Activated CD4-positive, alpha-beta T cell treated with anti-CD3 and anti-CD28 coated beads, Interleukin-2, amount 10 ng/mL, durations not matched to agents 7 days and 5 days (primary cell): ENCODE results near the gene ITLN1. TPM values are rescaled to one million over a fixed set of nuclear protein-coding genes. Genes with fewer than 3 reads are reported as not detected.
"Not testable (repeated sequence)": the region's sequence is repeated elsewhere in the genome, so short reads cannot be mapped to it uniquely, and the experiment has no call there.

Experiments used
- CTCF ChIA-PET: fragments of 350-600 bp; sonication (Branson Sonifier 250); formaldehyde crosslinking; loops from one replicate; lab custom pipeline; 2021; ENCODE audit warnings: antibody characterized with exemption; lab: Charles Lee
- POLR2A ChIA-PET: fragments of 350-600 bp; sonication (Branson Sonifier 250); formaldehyde crosslinking; loops from one replicate; lab custom pipeline; 2021; ENCODE audit warnings: antibody characterized with exemption; lab: Charles Lee
- DNase-seq: peaks from one replicate; pipeline ENCODE4 v3.0.0-alpha.2; 2020
- H3K27ac Mint-ChIP-seq: one replicate; pipeline ENCODE4 v1.8.0; 2021; ENCODE audit warnings: mild to moderate bottlenecking, moderate library complexity, mixed read lengths
- H3K27me3 Mint-ChIP-seq: one replicate; pipeline ENCODE4 v1.8.0; 2021; ENCODE audit warnings: mixed read lengths
- H3K36me3 Mint-ChIP-seq: one replicate; pipeline ENCODE4 v1.8.0; 2021; ENCODE audit warnings: low read depth, mixed read lengths
- H3K4me1 Mint-ChIP-seq: one replicate; pipeline ENCODE4 v1.8.0; 2021; ENCODE audit warnings: mixed read lengths
- H3K4me3 Mint-ChIP-seq: one replicate; pipeline ENCODE4 v1.8.0; 2021; ENCODE audit warnings: mild to moderate bottlenecking, moderate library complexity, mixed read lengths
- H3K9me3 Mint-ChIP-seq: one replicate; pipeline ENCODE4 v1.8.0; 2021; ENCODE audit warnings: mixed read lengths
- total RNA-seq, 2 experiments: library from RNA; stranded (reverse); gene quantifications; one replicate each; pipeline ENCODE4 v1.2.3, GENCODE V29; 2021

Gene ITLN1
- total RNA-seq: not detected

DNA sequence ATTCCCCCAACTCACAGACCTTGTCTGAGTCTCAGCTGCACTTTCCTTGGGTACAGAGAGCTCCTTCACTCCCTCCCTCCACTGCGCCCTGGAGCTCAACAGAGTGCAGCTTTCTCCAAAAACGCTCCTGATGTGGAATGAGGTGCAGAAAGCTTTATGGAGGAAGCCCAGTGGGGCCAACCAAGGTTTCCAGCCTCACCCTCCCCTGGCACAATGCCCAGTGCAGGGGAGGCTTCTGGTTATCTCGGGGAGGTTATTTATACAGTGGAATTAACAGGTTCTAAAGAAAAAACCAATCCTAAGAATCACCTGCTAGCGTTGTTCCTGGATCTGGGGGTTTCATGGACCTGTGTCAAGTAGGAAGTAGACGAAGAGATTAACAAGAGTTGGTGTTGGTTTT lies at the start of gene ITLN1:
Gene ITLN1, minus strand, starts transcription at position 139 of the 400 bp plus-strand sequence. CDS start 303 bp downstream, outside the sequence.
- DNase-seq: no peak
- ChIA-PET POLR2A (no interaction called here), CTCF (interaction anchor here (0.7 to 1.5 kb wide), 2 partner anchors 8 to 48 kb away, joined by 3 read pairs; no protein-coding TSS in a partner anchor)
- Mint-ChIP-seq H3K27me3 (no peaks in the 10 kb centered on the region), H3K27ac (peak within 1 kb of the TSS; percentile 25), H3K4me1 (peaks cover 13% of the 10 kb centered on the region), H3K36me3 (no peaks in the 10 kb centered on the region), H3K4me3 (no peak within 1 kb of the TSS), H3K9me3 (no peaks in the 10 kb centered on the region)

DNA sequence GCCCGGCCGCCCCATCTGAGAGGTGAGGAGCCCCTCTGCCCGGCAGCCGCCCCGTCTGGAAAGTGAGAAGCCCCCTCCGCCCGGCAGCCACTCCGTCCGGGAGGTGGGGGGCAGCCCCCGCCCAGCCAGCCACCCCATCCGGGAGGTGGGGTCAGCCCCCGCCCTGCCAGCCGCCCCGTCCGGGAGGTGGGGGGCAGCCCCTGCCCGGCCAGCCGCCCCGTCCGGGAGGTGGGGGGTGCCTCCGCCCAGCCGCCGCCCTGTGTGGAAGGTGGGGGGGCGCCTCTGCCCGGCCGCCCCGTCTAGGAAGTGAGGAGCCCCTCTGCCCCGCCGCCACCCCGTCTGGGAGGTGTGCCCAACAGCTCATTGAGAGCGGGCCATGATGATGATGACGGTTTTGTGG lies 48.3 kb upstream of the ITLN1 start:
- peaks cover 17% of the 10 kb centered on the region for H3K27me3 Mint-ChIP-seq
- H3K36me3 Mint-ChIP-seq, POLR2A ChIA-PET, H3K9me3 Mint-ChIP-seq, DNase-seq, H3K27ac Mint-ChIP-seq, H3K4me1 Mint-ChIP-seq, H3K4me3 Mint-ChIP-seq, CTCF ChIA-PET: not testable (repeated sequence)

DNA sequence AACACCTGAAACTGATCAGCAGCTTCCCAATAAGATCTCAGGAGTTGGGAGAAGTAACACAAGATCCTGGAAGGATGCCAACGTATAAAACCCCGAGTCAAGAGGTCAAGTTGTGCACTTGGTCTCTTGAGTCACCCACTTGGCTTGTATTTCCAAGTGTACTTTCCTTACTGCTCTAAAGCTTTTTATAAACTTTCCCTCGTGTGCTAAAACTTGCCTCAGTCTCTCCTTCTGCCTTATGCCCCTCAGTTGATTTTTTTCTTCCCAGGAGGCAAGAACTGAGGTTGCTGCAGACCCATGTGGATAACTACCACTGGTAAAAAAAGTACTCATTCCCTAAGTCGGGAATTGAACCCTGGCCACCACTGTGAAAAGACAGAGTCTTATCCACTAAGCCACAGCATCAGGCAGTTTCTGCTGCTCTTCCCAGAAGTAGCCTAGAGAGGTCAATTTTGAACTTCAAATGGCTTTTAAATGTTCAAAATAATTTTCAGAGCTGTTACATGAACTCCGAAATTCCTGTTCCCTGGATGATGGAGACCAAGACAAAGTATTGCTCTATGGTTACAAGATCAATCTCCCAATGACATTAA lies 40.8 kb upstream of the ITLN1 start:
- H3K27me3 Mint-ChIP-seq: peaks cover 7% of the 10 kb centered on the region
- peaks cover 38% of the 10 kb centered on the region for H3K9me3 Mint-ChIP-seq
- H3K4me1 Mint-ChIP-seq: no peaks in the 10 kb centered on the region
- no peak for DNase-seq
- peaks cover 2% of the 10 kb centered on the region for H3K36me3 Mint-ChIP-seq
- no peak overlapping the region for H3K4me3 Mint-ChIP-seq
- POLR2A ChIA-PET: interaction anchor here (0.6 kb wide), 1 partner anchor 39 kb away, joined by 3 read pairs; no protein-coding TSS in a partner anchor
- CTCF ChIA-PET: interaction anchor here (0.6 to 0.8 kb wide), 4 partner anchors 26 to 129 kb away, joined by 3 to 4 read pairs (median 4); no protein-coding TSS in a partner anchor
- no peak overlapping the region for H3K27ac Mint-ChIP-seq

DNA sequence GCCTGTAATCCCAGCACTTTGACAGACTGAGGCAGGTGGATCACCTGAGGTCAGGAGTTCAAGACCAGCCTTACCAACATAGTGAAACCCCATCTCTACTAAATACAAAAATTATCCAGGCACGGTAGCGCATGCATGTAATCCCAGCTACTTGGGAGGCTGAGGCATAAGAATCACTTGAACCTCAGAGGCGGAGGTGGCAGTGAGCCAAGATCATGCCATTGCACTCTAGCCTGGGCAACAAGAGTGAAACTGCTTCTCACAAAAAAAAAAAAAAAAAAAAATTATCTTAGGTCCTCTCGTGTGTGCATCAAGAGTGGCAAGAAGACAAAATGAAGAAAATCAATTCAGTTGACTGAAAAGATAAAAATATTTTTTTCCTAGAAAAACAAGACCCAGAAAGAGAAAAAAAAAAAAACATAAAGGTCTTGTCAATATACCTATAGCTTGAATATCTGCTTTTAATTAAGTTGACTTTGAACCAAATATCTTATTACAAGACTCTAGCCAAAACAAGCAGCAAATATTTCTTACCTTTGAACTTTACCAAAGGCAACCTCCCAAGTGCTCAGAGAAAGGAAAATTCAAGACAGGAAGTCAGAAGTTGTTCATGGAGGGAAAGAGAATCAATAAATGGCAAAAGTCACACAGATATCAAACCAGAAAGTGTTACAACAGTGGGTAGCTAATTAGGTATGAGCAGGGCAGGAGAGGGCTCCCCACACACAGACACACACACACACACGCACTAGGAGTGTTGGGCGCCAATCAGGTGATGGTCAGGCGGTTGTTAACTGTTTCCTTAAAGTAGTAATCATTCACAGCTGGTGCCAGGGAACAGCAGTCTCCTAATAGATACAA lies 40.0 kb upstream of the ITLN1 start:
- no peak overlapping the region for H3K4me3 Mint-ChIP-seq
- H3K9me3 Mint-ChIP-seq: peaks cover 40% of the 10 kb centered on the region
- DNase-seq: no peak
- ChIA-PET POLR2A (interaction anchor here (0.6 kb wide), 1 partner anchor 38 kb away, joined by 3 read pairs; no protein-coding TSS in a partner anchor), CTCF (interaction anchor here (0.6 to 0.8 kb wide), 3 partner anchors 27 to 130 kb away, joined by 3 to 4 read pairs (median 4); no protein-coding TSS in a partner anchor)
- no peak overlapping the region for H3K27ac Mint-ChIP-seq
- H3K36me3 Mint-ChIP-seq: peaks cover 2% of the 10 kb centered on the region
- H3K4me1 Mint-ChIP-seq: no peaks in the 10 kb centered on the region
- H3K27me3 Mint-ChIP-seq: peaks cover 10% of the 10 kb centered on the region

DNA sequence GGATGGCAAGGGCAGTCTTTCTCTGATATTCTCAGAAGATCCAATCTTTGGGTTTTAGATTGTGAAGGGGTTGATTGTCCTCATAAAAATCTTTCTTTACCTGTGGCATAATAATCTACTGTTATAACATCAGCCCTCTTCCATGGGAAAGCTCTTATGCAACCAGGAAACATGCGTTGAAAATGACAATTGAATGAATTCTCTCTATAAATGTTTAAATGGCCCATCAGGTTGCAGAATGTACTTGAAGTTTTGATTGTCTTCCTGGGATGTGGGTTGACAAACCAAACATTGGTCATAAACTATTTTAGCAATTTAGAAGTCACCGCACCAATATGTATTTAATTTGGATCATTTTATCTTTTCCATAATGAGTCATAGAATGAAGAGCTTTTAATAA lies 31.7 kb upstream of the ITLN1 start:
- Mint-ChIP-seq H3K27me3 (peaks cover 24% of the 10 kb centered on the region), H3K4me3 (no peak overlapping the region), H3K9me3 (peaks cover 12% of the 10 kb centered on the region), H3K27ac (no peak overlapping the region), H3K4me1 (no peaks in the 10 kb centered on the region), H3K36me3 (no peaks in the 10 kb centered on the region)
- DNase-seq: no peak
- CTCF ChIA-PET: no interaction called here
- POLR2A ChIA-PET: no interaction called here

DNA sequence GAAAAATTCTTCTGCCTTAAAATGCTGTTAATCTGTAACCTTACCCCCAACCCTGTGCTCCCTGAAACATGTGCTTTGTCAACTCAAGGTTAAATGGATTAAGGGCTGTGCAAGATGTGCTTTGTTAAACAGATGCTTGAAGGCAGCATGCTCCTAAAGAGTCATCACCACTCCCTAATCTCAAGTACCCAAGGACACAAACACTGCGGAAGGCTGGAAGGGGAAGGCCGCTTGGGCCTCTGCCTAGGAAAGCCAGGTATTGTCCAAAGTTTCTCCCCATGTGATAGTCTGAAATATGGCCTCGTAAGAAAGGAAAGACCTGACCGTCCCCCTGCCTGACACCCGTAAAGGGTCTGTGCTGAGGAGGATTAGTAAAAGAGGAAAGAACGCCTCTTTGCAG lies 28.2 kb upstream of the ITLN1 start:
- POLR2A ChIA-PET, CTCF ChIA-PET, H3K9me3 Mint-ChIP-seq, H3K36me3 Mint-ChIP-seq, H3K27me3 Mint-ChIP-seq, H3K27ac Mint-ChIP-seq, DNase-seq, H3K4me3 Mint-ChIP-seq, H3K4me1 Mint-ChIP-seq: not testable (repeated sequence)

DNA sequence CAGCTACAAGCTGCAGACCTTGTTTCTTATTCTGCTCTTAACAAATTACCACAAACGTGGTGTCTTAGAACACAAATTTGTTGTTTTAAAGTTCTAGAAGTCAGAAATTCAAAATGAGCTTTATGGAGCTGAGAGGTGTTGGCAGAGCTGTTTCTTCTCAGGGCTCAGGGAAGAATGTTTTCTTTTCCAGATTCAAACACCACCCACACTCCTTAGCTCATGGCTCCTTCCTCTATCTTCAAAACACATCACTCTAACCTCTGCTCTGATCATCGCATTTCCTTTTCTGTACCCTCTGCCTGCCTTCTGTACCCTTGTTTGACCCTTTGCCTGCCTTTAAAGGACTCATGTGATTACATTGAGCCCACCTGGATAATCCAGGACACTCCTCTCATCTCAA lies 26.9 kb upstream of the ITLN1 start:
- peaks cover 4% of the 10 kb centered on the region for H3K27me3 Mint-ChIP-seq
- no peaks in the 10 kb centered on the region for H3K4me1 Mint-ChIP-seq
- CTCF ChIA-PET: interaction anchor here (0.6 to 0.9 kb wide), 2 partner anchors 11 to 475 kb away, joined by 3 read pairs; no protein-coding TSS in a partner anchor
- no peak for DNase-seq
- no peaks in the 10 kb centered on the region for H3K9me3 Mint-ChIP-seq
- H3K27ac Mint-ChIP-seq: no peak overlapping the region
- no peaks in the 10 kb centered on the region for H3K36me3 Mint-ChIP-seq
- H3K4me3 Mint-ChIP-seq: no peak overlapping the region
- POLR2A ChIA-PET: no interaction called here

DNA sequence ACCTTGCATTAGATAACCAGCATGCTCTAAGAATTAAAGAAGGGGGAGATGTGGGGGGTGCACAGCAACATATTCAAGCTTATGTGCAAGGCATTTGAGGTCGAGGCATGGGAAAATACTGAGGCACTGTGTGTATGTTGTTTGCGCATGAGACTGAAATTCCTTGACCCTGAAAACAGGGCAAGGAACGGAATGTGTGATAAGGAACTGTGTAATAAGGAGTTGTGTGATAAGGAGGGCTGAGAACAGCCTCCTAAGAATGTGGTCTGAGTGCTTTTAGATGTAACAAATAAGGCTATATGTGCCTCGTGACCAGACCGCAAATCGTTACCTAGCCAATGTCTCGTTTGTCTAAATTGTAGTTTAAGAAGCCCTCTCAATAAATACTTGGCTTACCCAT lies 26.5 kb upstream of the ITLN1 start:
- Mint-ChIP-seq H3K9me3 (no peaks in the 10 kb centered on the region), H3K27ac (no peak overlapping the region), H3K36me3 (no peaks in the 10 kb centered on the region), H3K4me1 (no peaks in the 10 kb centered on the region), H3K4me3 (no peak overlapping the region), H3K27me3 (no peaks in the 10 kb centered on the region)
- DNase-seq: no peak
- CTCF ChIA-PET: no interaction called here
- POLR2A ChIA-PET: no interaction called here

DNA sequence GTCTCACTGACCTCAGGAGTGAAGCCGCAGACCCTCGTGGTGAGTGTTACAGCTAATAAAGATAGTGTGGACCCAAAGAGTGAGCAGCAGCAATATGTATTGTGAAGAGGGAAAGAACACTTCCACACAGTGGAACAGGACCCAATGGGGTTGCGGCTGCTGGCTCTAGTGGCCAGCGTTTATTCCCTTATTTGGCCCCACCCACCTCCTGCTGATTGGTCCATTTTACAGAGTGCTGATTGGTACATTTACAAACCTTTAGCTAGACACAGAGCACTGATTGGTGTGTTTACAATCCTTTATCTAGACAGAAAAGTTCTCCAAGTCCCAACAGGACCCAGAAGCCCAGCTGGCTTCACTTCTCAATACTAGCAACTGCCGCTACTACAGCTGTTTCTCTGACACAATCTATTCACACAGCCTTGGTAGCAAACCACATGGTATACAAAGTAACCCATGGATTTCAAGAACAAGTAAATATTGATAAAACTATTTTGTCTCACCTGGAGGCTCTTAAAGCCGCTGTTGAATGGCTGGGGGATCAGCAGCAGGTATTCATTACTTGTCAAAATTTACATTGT lies 25.3 kb upstream of the ITLN1 start:
- H3K27ac Mint-ChIP-seq: no peak overlapping the region
- H3K4me3 Mint-ChIP-seq: no peak overlapping the region
- CTCF ChIA-PET: no interaction called here
- no peaks in the 10 kb centered on the region for H3K4me1 Mint-ChIP-seq
- no peak for DNase-seq
- H3K9me3 Mint-ChIP-seq: no peaks in the 10 kb centered on the region
- no peaks in the 10 kb centered on the region for H3K27me3 Mint-ChIP-seq
- POLR2A ChIA-PET: no interaction called here
- H3K36me3 Mint-ChIP-seq: no peaks in the 10 kb centered on the region

DNA sequence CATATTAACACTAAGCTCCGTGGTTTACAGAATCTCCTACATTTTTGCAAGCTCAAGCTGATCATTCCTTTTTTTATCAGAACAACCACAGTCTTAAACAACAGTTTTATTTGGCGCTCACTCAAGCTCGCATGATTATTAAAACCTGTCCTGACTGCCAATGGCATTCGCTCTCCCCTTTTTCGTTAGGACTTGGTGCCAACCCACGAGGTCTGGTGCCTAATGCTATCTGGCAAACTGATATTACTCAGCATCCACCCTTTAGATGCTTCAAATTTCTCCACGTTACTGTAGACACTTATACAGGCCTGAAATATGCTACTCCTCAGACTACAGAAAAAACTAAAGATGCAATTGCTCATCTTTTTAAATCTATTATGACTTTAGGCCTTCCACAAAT lies 23.0 kb upstream of the ITLN1 start:
- Mint-ChIP-seq H3K4me3 (no peak overlapping the region), H3K27ac (no peak overlapping the region), H3K9me3 (no peaks in the 10 kb centered on the region), H3K4me1 (no peaks in the 10 kb centered on the region), H3K36me3 (no peaks in the 10 kb centered on the region), H3K27me3 (peaks cover 1% of the 10 kb centered on the region)
- CTCF ChIA-PET: interaction anchor here (0.8 to 1.6 kb wide), 3 partner anchors 44 to 73 kb away, joined by 3 read pairs; partner anchors contain the start of gene ITLN2
- no peak for DNase-seq
- POLR2A ChIA-PET: no interaction called here

DNA sequence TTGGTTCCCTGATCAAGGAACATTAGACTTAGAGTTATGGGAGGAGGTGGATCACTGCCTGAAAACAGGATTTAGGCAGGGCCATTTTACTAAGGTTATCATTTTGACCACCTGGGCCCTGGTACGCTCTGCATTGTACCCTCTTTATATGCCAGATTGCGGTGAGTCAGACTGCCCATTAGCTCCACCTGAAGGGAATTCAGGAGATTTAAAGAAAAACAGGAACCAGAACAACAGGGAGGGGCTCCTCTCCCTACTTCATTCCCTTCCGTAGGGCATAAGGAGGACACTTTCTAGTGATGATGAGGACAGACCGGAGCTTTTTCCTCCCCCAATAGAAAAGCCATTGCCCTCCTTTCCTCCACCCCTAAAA lies 20.6 kb upstream of the ITLN1 start:
- ChIA-PET POLR2A (no interaction called here), CTCF (no interaction called here)
- Mint-ChIP-seq H3K4me1 (no peaks in the 10 kb centered on the region), H3K36me3 (no peaks in the 10 kb centered on the region), H3K4me3 (no peak overlapping the region), H3K9me3 (peaks cover 1% of the 10 kb centered on the region), H3K27me3 (peaks cover 8% of the 10 kb centered on the region), H3K27ac (no peak overlapping the region)
- no peak for DNase-seq

DNA sequence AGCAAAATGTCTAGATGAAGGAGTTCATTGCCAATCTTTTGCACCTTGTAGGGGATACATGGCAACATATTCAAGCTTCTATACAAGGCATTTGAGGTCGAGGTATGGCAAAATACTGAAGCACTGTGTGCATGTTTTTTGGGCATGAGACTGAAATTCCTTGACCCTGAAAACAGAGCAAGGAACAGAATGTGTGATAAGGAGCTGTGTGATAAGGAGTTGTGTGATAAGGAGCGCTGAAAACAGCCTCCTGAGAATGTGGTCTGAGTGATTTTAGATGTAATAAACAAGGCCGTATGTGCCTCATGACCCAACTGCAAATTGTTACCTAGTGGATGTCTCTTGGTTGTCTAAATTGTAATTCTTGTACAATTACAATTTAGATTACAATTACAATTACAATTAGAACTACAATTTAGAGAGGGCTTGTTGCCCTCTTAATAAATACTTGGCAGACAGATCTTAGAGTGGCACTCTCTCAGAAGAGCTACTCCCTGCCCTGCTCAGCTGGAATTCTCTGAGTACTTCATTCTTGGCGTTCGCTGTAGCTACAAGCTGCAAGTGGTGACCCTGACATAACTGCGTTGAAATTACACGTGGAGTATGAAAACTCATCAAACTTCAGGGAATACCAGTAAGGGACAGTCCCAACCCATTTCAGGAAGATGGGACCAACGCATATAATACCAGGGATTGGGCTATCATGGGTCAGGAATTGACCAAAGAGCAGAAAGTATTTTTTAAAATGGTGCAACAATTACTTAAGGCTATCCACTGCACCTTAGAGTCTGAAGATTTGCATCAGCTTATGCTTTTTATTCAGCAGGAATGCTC lies 20.0 kb upstream of the ITLN1 start:
- H3K4me1 Mint-ChIP-seq: no peaks in the 10 kb centered on the region
- ChIA-PET POLR2A (no interaction called here), CTCF (no interaction called here)
- DNase-seq: no peak
- no peak overlapping the region for H3K27ac Mint-ChIP-seq
- H3K4me3 Mint-ChIP-seq: no peak overlapping the region
- H3K36me3 Mint-ChIP-seq: no peaks in the 10 kb centered on the region
- H3K9me3 Mint-ChIP-seq: peaks cover 5% of the 10 kb centered on the region
- peaks cover 9% of the 10 kb centered on the region for H3K27me3 Mint-ChIP-seq
